GM19395 (cell line): ENCODE results near the gene RPS28.

Experiments
- ATAC-seq: cut with Tn5 transposase; IDR thresholded peaks from one replicate; pipeline ENCODE4 v1.9.1; 2021; ENCODE audit warnings: mild to moderate bottlenecking, moderate library complexity; ENCODE audit not compliant: unreplicated experiment

The RPS28 gene

DNA sequence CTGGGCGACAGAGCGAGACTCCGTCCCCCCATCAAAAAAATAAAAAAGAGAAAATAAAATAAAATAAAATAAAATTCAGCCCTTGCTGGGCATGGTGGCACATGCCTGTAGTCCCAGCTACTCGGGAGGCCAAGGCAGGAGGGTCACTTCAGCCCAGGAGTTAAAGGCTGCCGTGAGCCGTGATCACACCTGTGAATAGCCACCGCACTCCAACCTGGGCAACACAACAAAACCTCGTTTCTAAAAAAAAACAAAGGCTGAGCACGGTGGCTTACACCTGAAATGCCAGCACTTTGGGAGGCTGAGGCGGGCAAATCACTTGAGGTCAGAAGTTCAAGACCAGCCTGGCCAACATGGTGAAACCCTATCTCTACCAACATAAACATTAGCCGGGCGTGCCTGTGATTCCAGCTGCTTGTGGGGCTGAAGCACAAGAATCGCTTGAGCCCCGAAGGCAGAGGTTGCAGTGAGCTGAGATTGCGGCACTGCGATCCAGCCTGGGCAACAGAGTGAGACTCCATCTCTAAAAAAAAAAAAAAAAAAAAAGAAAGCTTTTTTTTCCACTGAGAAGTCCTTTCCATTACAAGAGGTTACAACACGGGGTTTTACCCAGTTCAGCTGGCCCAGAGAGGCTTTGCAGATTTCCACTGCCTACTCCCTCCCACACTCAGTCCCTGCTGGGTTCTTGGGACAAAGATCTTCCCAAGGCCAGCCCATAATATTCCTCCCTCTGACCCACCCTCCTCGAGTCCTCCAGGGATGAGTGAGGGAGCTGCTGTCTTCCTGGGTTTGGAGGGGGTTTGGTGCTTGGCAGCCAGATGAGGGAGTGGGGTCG is 49.1 kb downstream of the RPS28 start:
- no peak for ATAC-seq

DNA sequence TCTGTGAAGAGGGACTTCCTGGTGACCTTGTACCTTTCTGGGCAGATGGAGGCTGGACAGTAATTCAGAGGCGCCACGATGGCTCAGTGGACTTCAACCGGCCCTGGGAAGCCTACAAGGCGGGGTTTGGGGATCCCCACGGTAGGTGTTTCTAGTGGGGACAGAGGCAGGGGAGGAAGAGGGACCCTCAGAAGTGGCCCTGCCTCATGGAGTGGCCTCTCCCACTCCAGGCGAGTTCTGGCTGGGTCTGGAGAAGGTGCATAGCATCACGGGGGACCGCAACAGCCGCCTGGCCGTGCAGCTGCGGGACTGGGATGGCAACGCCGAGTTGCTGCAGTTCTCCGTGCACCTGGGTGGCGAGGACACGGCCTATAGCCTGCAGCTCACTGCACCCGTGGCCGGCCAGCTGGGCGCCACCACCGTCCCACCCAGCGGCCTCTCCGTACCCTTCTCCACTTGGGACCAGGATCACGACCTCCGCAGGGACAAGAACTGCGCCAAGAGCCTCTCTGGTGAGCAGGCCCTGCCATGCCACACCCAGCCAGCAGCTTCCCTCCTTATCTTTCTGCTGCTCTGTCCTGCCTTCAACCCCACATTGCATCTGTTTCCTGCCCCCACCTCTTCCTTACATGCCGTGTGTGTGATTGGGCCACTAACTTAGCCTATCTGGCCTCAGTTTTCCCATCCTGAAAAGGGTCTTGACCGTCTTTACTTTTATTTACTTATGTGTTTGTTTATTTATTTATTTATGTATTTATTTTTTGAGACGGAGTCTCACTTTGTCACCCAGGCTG is 49.9 kb downstream of the RPS28 start:
- ATAC-seq: no peak
